GM10847 (cell line): ENCODE data around the gene MRTFA.

Source experiments
- POLR2A ChIP-seq: IDR thresholded peaks from 2 replicates; pipeline ENCODE4 v1.6.1; 2011; ENCODE audit not compliant: insufficient read length; ENCODE audit errors: extremely low read depth

Gene MRTFA

DNA sequence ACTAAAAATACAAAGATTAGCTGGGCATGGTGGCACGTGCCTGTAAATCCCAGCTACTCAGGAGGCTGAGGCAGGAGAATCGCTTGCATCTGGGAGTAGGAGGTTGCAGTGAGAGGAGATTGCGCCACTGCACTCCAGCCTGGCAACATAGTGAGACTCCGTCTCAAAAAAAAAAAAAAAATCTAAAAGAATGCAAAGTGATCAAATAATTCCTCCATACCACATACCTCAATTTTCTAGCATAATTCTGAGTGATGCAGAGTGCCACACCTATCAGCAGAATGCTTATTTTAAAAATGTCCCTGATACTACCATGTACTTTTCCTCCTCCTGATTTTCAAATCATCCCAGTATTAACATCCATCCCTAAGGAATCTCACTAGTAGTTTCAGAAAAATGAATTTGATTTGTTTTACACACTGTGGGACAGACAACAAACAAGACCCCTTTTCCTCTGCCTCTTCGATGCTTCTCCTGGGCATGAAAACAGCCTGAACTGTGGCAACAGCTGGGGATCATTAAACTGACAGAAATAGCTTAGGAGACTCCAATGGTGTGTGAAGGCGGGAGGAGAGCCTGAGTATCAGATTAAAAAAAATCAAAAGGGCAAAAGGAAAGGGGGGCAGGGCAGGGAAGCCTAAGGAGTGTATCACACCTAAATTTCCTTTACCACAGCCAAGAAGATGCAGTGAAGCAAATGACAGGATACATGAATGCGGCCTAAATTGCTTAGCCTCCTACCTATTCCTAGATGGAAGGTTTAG, 151.4 kb downstream of the MRTFA start:
- TF ChIP-seq POLR2A, result no peak

DNA sequence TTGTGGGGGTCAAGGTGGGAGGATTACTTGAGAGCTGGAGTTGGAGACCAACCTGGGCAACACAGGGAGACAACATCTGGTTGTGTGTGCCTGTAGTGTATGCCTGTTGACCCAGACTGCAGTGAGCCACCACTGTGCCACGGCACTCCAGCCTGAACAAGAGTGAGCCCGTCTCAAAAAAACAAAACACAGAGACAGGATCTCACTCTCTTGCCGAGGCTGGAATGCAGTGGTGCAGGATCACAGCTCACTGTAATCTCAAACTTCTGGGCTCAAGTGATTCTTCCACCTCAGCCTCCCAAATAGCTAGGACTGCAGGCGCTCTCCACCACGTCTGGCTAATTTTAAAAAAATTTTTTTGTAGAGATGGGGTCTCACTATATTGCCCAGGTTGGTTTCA, 153.6 kb downstream of the MRTFA start:
- TF ChIP-seq POLR2A, result no peak

DNA sequence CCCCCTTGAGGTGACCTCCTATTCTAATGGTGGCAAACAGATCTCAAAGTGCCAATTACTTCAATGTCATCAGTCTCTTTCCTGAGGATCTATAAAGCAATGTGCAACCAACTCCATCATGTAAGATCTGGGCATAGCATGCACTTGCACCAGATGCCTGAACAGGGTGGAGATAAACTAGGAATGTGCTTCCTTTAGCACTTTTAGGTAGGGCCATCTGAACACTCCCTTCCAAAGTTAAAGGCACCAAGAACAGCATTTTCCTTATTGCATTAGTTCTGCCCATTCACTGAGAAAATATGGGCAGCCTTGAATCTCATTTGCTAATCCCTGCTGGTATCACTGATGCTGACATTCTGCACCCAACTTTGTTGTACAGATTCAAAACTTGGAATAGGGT, 154.1 kb downstream of the MRTFA start:
- TF ChIP-seq POLR2A, result no peak

DNA sequence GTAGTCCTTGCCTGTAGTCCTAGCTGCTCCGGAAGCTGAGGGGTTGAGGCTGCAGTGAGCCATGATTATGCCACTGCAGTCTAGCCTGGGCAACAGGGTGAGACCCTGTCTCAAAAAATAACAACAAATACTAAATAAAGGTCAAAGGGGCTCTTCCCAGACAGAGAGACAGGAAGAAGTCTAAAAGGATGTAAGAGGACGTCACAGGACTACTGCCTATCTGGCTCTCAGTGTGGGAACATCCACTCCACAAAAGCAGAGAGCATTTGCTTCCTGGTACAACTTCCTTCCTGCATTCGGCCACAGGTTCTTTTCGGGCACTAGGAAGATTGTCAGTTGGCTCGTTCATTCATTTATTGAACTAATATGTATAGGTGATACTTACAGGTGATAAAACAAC, 155.5 kb downstream of the MRTFA start:
- no peak for TF ChIP-seq POLR2A

DNA sequence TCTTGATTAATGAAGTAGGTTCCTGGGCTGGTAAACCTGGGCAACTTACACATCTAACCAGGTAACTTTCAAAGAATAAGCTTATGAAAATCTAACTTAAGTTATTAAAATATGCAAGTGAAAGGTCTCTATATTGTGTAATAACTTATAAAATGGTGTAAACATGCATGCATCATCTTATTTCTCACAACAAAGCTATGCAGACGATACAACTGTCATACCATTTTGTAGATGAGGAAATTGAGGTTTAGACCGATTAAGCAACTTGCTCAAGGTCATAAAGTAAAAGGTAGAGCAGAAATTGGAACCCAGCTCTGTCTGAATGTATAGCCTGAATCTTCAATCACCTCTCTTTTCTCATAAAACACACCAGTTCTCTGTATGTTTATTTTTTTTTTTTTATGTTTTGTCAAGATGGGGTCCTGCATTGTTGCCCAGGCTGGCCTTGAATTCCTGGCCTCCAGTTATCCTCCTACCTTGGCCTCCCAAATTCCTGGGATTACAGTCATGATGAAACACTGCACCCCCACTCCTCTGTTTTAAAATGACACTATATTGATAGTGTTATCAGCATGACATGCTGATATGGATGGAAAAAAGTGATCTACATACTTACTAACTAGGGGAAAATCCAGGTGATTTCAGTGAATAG, 156.5 kb downstream of the MRTFA start:
- TF ChIP-seq POLR2A, result no peak

DNA sequence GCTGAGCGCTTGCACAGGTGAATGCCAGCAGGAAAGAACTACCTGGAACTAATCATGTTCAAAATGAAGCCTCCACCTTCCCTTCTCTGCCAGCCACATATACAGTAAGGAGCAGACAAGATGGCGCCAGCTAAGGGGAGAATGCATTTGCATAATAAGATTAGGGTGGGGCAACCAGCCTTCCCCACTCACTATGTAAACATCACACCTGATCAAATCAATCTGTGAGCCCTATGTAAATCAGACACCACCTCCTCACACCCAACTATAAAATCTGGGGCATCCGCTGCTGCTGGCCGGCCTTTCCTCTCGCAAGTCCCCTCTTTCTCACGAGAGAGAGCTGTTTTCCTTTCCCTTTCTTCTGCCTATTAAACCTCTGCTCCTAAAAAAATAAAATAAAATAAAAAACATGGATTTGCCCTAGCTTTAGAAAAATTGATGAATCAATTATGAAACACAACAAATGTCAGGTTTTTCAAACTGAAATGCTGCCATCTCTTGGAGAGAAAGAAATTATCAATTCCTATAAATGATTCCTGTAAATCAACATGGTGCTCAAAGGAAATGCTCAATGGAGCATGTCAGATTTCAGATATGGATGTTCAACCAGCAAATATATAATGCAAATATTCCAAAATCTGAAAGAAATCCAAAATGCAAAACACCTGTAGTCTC, 157.3 kb downstream of the MRTFA start:
- no peak for TF ChIP-seq POLR2A

DNA sequence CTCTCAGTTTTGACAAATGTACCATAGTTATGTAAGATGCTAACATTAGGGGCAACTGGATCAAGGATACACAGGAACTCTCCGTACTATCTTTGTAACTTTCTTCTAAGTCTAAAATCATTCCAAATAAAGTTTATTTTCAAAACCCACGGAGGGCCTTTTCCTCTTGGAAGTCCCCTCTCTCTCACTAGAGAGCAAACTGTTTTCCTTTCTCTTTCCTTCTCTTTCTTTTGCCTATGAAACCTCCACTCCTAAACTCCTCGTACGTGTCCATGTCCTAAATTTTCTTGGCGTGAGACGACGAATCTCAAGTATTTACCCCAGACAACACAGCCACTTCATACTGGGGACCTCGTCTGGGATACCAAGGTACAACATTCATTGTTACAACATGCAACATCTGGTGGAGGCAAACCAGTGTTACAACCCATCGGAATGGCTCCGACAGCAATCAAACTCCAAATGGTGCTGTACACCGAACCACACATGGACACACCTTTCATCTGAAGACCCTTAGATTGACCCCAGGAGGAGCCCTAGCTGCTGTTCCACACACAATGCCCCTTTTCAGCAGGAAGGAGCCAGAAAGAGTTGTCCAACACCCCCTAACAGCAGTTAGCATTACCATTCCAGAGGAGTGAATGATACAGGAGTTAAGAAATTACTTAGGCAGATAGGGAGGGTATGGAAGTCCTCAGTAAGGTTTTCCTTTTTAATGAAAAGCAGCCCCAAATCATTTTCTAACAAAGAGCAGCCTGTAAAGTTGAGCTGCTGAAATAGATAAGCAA, 158.0 kb downstream of the MRTFA start:
- no peak for TF ChIP-seq POLR2A

DNA sequence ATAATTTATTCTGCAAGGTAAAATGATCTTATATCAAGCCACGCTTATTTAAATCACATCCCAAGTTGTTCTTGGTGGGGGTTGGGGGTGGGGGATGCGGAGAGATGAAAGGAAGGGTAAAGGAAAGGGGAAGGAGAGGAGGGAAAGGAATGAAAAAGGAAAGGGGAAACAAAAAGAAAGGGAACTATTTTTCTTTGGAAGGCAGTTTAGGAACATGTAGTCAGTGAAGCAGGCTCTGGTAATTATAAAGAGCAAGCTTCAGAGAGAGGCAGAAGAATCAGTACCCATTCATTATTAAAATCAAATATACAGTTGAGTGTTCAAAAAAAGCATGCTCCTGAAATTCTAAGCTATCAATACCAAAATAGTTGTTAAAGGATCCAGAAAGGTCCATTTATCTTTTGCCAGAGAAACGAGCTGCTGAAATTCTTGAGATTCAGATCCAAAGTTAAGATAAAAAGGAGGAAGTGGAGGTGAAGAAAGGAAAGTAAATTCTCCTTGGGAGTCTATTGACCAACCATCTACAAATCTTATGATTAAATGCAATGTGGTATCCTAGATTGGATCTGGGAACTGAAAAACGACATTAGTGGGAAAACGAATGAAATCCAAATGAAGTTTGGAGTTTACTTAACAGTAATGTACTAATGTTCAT, 158.7 kb downstream of the MRTFA start:
- TF ChIP-seq POLR2A, result no peak

DNA sequence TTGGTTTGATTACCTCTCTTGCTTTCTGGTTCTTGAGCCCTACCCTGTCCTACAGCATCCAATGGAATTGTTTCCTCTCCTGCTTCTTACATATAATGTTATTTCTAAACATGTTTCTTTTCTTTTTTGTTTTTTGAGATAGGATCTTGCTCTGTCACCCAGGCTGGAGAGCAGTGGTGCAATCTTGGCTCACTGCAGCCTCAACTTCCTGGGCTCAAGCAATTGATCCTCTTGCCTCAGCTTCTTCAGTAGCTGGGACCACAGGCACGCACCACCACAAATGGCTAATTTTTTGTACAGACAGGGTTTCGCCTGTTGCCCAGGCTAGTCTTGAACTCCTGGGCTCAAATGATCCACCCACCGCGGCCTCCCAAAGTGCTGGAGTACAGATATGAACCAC, 160.2 kb downstream of the MRTFA start:
- TF ChIP-seq POLR2A, result no peak

DNA sequence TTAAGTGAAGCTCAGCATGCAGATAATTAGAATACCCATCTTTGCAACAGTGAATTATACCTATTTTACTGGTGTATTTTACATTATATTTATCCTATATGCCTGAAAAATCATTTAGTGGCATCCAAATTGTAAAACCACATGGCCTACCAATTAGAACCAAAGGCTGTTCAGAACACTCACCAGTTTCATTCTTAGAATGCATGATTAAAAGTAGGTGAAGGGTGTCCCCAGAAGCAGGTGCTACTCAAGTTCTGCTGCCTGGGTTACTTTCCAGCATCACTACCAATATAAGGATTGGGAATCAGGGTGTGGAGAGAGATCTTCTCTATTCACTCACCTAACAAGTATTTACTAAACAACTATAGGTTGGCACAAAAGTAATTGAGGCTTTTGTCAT, 162.8 kb downstream of the MRTFA start:
- no peak for TF ChIP-seq POLR2A

DNA sequence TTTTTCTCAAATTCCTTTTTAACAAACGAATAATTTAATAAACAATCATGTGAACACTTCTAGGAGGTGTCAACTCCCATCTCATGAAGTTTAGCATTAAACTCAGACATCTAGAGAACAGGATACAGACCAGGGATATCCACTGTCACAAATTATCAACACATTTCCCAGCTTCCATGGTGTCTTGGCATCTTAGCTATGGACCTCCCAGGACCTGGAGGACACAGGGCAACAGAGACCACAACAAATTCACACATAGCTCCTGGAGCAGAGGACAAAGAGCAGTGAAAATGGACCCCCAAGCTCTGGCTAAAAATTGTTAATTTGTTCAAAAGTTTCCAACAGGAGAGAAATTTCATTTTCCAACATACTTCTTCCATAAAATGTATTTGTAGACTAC, 163.9 kb downstream of the MRTFA start:
- TF ChIP-seq POLR2A, result no peak

DNA sequence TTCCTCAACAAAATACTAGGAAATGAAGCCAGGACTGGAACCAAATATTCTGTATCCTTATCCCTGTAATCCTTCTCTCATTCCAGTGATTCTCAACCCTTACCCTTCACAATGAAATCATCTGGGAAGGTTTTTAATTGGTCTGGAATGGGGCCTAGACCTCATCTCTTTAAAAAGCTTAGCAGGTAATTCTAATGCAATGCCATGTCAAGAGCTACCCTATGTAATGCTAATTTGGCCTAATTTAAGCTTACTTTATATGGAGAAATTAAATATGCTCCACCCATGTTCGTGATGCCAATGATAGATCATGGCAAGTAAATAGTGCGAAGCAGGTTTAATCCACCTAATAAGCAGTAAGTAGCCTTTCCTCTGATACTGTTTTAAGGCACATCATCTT, 164.5 kb downstream of the MRTFA start:
- TF ChIP-seq POLR2A, result no peak

DNA sequence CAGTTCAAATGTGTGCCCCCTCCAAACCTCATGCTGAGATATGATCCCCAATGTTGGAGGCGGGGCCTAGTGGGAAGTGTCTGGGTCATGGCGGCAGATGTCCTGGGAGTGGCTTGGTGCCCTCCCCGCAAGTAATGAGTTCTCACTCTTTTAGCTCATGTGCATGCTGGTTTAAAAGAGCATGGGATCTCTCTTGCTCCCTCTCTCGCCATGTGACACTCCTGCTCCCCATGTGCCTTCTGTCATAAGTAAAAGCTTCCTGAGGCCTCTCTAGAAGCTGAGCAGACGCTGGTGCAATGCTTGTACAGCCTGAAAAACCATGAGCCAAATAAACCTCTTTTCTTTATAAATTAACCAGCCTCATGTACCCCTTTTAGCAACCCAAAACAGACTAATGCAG, 167.3 kb downstream of the MRTFA start:
- no peak for TF ChIP-seq POLR2A

DNA sequence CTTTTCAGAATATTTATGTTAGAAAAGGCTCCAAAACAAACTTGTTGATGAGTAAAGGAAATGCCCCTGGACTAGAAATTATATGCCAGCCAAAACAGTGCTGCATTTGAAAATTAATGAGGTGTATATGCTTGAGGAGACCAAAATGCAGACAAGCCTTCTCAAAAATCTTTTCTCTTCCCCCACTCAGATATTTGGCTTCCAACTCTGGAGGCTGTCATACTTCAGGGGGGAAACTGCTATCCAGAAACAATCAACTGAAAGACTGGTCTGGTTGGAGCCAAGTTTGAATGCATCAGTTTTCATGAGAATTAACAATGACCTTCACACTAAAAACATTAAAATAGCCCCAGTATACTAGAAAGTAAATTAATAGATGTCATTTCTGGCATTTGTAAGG, 167.9 kb downstream of the MRTFA start:
- no peak for TF ChIP-seq POLR2A

DNA sequence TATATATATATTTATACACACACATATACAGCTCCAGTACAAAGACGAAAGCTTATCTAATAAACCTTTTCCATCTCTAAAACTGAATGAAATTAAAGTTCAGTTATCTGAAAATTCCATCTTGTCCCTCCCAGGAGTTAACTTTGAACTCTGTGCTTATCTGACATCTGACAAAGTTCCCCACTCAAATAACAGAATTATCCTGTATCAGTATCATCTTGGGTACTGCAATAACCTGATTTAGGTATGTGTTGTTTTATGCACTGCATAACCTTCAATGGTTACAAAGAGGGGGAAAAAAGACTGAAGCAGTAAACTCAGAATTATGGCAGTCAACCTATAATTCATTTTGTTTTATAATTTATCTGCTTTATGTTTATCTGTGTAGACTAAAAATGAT, 169.5 kb downstream of the MRTFA start:
- TF ChIP-seq POLR2A, result no peak
